Keratinocyte (primary cell): ENCODE results near the gene LAMTOR5. TPM values are rescaled to one million over a fixed set of nuclear protein-coding genes. Genes with fewer than 3 reads are reported as not detected.
"Not testable (repeated sequence)": the region's sequence is repeated elsewhere in the genome, so short reads cannot be mapped to it uniquely, and the experiment has no call there.

Experiments used
- DNase-seq: peaks from one replicate; pipeline ENCODE4 v3.0.0-alpha.2; 2011; ENCODE audit warnings: low read depth, missing footprints, low spot score
- FAIRE-seq: peaks from 2 replicates; lab custom pipeline; 2011; peaks lifted over from hg19 to GRCh38; lab: Jason Lieb, UNC
- H2AFZ ChIP-seq: 2 replicates; pipeline ENCODE4 v1.6.0; 2012; ENCODE audit warnings: low read length, control low read depth, inconsistent platforms; ENCODE audit not compliant: control insufficient read depth
- H3K27ac ChIP-seq: 2 replicates; pipeline ENCODE4 v1.5.1; 2011; ENCODE audit warnings: low read length; ENCODE audit not compliant: control insufficient read depth, insufficient read depth
- H3K27me3 ChIP-seq: 3 replicates; pipeline ENCODE4 v1.6.0; 2011; ENCODE audit warnings: low read length; ENCODE audit not compliant: control insufficient read depth, insufficient read depth; ENCODE audit errors: extremely low read depth
- H3K36me3 ChIP-seq, 2 experiments: 2 replicates in 1 of 2; 3 replicates in 1 of 2; pipeline ENCODE4 v1.5.1; 2011; ENCODE audit warnings: low read length in 2 of 2, mild to moderate bottlenecking in 1 of 2; ENCODE audit not compliant: control insufficient read depth in 2 of 2, insufficient read depth in 2 of 2; ENCODE audit errors: extremely low read depth in 1 of 2
- H3K4me1 ChIP-seq: 3 replicates; pipeline ENCODE4 v1.5.1; 2011; ENCODE audit warnings: low read length; ENCODE audit not compliant: control insufficient read depth, insufficient read depth; ENCODE audit errors: extremely low read depth
- H3K4me2 ChIP-seq: 3 replicates; pipeline ENCODE4 v1.6.0; 2011; ENCODE audit warnings: low read depth, low read length; ENCODE audit not compliant: control insufficient read depth, insufficient read depth; ENCODE audit errors: extremely low read depth
- H3K4me3 ChIP-seq, 3 experiments: fragments of 200-600 bp in 1 of 3; sonication (generic) in 1 of 3; 2 replicates in 2 of 3; 3 replicates in 1 of 3; pipeline ENCODE4 v1.5.1; 2011 to 2016; ENCODE audit warnings: low read length in 3 of 3, mild to moderate bottlenecking in 3 of 3, control low read depth in 2 of 3, inconsistent platforms in 1 of 3, low read depth in 1 of 3, mixed read lengths in 1 of 3, mixed run types in 1 of 3, moderate library complexity in 1 of 3; ENCODE audit not compliant: control insufficient read depth in 2 of 3, insufficient read depth in 2 of 3; ENCODE audit errors: extremely low read depth in 1 of 3
- H3K79me2 ChIP-seq: 2 replicates; pipeline ENCODE4 v1.6.0; 2012; ENCODE audit warnings: low read length; ENCODE audit not compliant: control insufficient read depth, insufficient read depth
- H3K9ac ChIP-seq: 3 replicates; pipeline ENCODE4 v1.6.0; 2011; ENCODE audit warnings: low read length; ENCODE audit not compliant: control insufficient read depth, insufficient read depth; ENCODE audit errors: extremely low read depth
- H3K9me1 ChIP-seq: 3 replicates; pipeline ENCODE4 v1.6.0; 2011; ENCODE audit warnings: low read length; ENCODE audit not compliant: control insufficient read depth, insufficient read depth; ENCODE audit errors: extremely low read depth
- H3K9me3 ChIP-seq: 2 replicates; pipeline ENCODE4 v1.5.1; 2012; ENCODE audit warnings: low read depth, low read length; ENCODE audit not compliant: control insufficient read depth
- H4K20me1 ChIP-seq: 3 replicates; pipeline ENCODE4 v1.6.0; 2011; ENCODE audit warnings: low read length; ENCODE audit not compliant: control insufficient read depth, insufficient read depth; ENCODE audit errors: extremely low read depth
- EZH2 ChIP-seq: IDR thresholded peaks from one replicate; pipeline ENCODE4 v1.6.1; 2012; ENCODE audit warnings: inconsistent platforms, mild to moderate bottlenecking, low read length, moderate library complexity
- dilution Hi-C: fragments of 300-500 bp; cut with MboI; formaldehyde crosslinking; loops from one replicate; pipeline ENCODE4 v1.7.0; 2020; ENCODE audit warnings: low sequenced_read_pairs; ENCODE audit not compliant: extremely low pct_ligation_motif_present
- polyA plus RNA-seq, 5 experiments: library from polyadenylated mRNA; depleted of rRNA in 3 of 5; stranded (reverse) in 3 of 5; stranded (forward) in 1 of 5; unstranded in 1 of 5; fragments of >200 nt; gene quantifications; 1 replicate in 1 of 5; 2 replicates in 3 of 5; 3 replicates in 1 of 5; pipeline versions ENCODE4 v1.2.1 to v1.2.3, GENCODE V29; 2011 to 2012; ENCODE audit warnings: missing spikeins in 2 of 5, low read depth in 1 of 5, low replicate concordance in 1 of 5
- TF ChIP-seq, protein P1 (sequence below), 3 experiments: IDR thresholded peaks in 1 of 3; conservative IDR thresholded peaks in 1 of 3; optimal IDR thresholded peaks in 1 of 3; 2 replicates in 2 of 3; 3 replicates in 1 of 3; pipeline versions ENCODE3 to v1.5.1; 2011; ENCODE audit warnings: low read length in 3 of 3, mild to moderate bottlenecking in 3 of 3, moderate library complexity in 2 of 3, control low read depth in 1 of 3, inconsistent platforms in 1 of 3; ENCODE audit not compliant: insufficient read depth in 2 of 3; ENCODE audit errors: extremely low read depth in 1 of 3

Gene LAMTOR5
- polyA plus RNA-seq, 1 donor (not counting 4 experiments of a cell fraction or from before 2014, with no cell fraction given): 365 TPM

DNA sequence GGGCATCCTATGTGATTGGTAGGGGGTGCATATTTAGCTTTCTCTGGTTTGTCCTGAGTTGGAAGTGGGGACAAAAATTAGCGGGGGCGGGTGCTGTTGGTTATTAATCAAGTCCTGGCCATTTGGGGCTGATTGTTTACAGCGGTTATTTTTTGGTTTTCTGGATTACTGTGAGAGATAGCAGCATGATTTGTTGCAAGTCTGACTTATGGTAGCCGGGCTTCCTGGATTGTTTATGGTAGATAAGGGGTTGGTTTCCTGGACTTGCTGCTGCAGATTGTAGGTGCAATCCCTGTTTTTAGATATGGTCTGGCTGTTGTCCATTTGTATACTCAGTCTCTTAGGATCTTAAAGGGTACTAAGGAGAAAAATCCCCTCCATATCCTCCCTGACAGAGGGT is 31.4 kb upstream of the LAMTOR5 start:
- Histone ChIP-seq H3K79me2 (no peaks in the 10 kb centered on the region), H4K20me1 (no peaks in the 10 kb centered on the region), H3K27me3 (peaks cover 5% of the 10 kb centered on the region), H3K27ac (no peak overlapping the region), H2AFZ (no peak overlapping the region), H3K9me1 (no peaks in the 10 kb centered on the region), H3K4me1 (no peaks in the 10 kb centered on the region), H3K36me3 (no peaks in the 10 kb centered on the region), H3K4me3 (no peak overlapping the region), H3K4me2 (no peak overlapping the region), H3K9ac (no peak overlapping the region), H3K9me3 (no peaks in the 10 kb centered on the region)
- DNase-seq (no peak), FAIRE-seq (no peak)
- dilution Hi-C loops: no loop called here
- TF ChIP-seq EZH2: no peak
- TF ChIP-seq, protein P1, sequence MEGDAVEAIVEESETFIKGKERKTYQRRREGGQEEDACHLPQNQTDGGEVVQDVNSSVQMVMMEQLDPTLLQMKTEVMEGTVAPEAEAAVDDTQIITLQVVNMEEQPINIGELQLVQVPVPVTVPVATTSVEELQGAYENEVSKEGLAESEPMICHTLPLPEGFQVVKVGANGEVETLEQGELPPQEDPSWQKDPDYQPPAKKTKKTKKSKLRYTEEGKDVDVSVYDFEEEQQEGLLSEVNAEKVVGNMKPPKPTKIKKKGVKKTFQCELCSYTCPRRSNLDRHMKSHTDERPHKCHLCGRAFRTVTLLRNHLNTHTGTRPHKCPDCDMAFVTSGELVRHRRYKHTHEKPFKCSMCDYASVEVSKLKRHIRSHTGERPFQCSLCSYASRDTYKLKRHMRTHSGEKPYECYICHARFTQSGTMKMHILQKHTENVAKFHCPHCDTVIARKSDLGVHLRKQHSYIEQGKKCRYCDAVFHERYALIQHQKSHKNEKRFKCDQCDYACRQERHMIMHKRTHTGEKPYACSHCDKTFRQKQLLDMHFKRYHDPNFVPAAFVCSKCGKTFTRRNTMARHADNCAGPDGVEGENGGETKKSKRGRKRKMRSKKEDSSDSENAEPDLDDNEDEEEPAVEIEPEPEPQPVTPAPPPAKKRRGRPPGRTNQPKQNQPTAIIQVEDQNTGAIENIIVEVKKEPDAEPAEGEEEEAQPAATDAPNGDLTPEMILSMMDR (optimal IDR thresholded peaks at IDR 0.05 in 1 of 3, IDR thresholded peaks at IDR 0.05 in 1 of 3, conservative IDR thresholded peaks at IDR 0.05 in 1 of 3; ENCODE audit: extremely low read depth in 1 of 3, insufficient read depth in 2 of 3, low read length in 3 of 3): no peak

DNA sequence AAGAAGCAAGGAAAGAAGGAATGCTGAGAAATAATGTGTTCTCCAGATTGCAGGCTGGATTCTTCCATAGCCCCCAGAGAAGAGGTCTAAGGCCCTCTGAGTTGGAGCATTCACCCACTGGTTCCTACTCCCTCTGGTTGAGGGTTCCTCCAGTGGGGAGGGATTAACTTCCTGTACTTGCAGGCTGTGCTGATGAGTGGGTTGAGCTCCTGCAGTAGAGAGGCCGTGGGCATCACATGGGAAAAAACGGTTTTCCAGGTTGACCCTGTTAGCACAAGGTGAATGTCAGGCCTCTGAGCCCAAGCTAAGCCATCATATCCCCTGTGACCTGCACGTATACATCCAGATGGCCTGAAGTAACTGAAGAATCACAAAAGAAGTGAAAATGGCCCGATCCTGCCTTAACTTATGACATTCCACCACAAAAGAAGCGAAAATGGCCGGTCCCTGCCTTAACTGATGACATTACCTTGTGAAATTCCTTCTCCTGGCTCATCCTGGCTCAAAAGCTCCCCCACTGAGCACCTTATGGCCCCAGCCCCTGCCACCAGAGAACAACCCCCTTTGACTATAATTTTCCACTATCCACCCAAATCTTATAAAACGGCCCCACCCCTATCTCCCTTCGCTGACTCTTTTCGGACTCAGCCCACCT is 30.3 kb upstream of the LAMTOR5 start:
- DNase-seq, H3K27me3 ChIP-seq, H2AFZ ChIP-seq, H3K79me2 ChIP-seq, H3K9me1 ChIP-seq, FAIRE-seq, H3K9ac ChIP-seq, H3K27ac ChIP-seq, dilution Hi-C loops, H3K36me3 ChIP-seq, H3K9me3 ChIP-seq, H3K4me3 ChIP-seq, H3K4me2 ChIP-seq, H4K20me1 ChIP-seq, H3K4me1 ChIP-seq: not testable (repeated sequence)

DNA sequence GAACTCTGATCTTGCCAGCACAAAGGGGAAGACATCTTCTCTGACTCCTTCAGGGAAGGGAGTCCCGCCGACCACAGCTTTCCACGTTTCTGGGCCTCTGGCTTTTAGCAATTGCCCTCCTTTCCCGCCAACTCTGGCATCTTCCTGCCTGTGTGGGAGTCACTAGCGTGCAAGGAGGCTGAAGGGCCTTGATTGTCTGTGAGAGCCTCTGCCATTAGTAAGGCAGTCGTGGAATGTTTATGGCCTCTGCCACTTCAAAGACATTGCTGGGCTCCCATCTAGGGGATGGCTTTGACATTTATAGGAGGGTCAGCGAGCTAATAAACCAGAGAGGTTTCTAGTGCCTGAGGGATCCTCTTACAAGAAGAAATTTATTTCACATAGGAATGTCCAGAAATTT is 29.1 kb upstream of the LAMTOR5 start:
- DNase-seq (no peak), FAIRE-seq (no peak)
- TF ChIP-seq, protein P1 (optimal IDR thresholded peaks at IDR 0.05 in 1 of 3, IDR thresholded peaks at IDR 0.05 in 1 of 3, conservative IDR thresholded peaks at IDR 0.05 in 1 of 3; ENCODE audit: extremely low read depth in 1 of 3, insufficient read depth in 2 of 3, low read length in 3 of 3): no peak
- TF ChIP-seq EZH2: no peak
- no peaks in the 10 kb centered on the region for H3K9me3 ChIP-seq
- no peaks in the 10 kb centered on the region for H4K20me1 ChIP-seq
- no peak overlapping the region for H3K9ac ChIP-seq
- no peaks in the 10 kb centered on the region for H3K4me1 ChIP-seq
- H3K27ac ChIP-seq: no peak overlapping the region
- peaks cover 5% of the 10 kb centered on the region for H3K27me3 ChIP-seq
- no peak overlapping the region for H3K4me2 ChIP-seq
- H3K79me2 ChIP-seq: no peaks in the 10 kb centered on the region
- dilution Hi-C loops: no loop called here
- no peaks in the 10 kb centered on the region for H3K36me3 ChIP-seq
- H2AFZ ChIP-seq: no peak overlapping the region
- H3K9me1 ChIP-seq: no peaks in the 10 kb centered on the region
- H3K4me3 ChIP-seq: no peak overlapping the region
